GM18511 (cell line): Measurements from ENCODE around the gene PPP1R13B.

Experiments used
- ATAC-seq: cut with Tn5 transposase; IDR thresholded peaks from one replicate; pipeline ENCODE4 v1.9.1; 2021; ENCODE audit warnings: mild to moderate bottlenecking, moderate library complexity; ENCODE audit not compliant: unreplicated experiment

PPP1R13B gene

DNA sequence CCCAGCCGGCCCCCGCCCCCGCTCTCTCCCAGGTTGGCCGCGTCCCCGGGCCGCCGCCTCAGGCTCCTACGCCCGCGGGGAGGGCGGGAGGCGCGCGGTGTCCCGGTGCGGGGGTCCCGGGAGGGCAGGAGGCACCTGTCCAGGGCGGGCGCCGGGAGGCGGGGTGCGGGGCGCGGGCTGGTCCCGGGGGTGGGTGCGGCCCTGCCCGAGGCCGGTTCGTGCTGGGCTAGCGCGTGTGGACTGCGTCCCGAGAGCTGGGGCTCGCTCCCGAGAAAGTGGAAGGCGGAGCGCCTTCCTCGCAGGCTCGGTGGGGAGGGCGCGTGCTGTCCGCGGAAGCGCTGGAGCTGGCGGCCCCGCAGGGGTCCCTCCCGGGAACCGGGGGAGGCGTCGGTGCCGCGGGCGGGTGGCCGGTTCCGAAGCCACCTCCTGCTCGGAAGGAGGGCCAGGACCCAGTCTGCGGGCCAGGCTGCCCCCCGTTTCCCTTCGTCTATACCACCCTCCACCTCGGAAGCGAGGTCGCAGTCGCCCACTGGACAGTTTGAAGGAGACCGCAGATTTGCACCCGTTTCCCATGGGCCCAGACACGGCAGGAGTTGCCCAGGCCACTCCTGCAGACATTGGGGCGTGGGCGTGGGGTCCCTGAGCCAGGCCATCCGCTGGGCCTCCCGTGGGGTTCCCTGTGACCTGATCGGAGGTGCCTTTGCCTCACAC lies 131.1 kb downstream of the PPP1R13B start:
- ATAC-seq = peak; percentile 3

DNA sequence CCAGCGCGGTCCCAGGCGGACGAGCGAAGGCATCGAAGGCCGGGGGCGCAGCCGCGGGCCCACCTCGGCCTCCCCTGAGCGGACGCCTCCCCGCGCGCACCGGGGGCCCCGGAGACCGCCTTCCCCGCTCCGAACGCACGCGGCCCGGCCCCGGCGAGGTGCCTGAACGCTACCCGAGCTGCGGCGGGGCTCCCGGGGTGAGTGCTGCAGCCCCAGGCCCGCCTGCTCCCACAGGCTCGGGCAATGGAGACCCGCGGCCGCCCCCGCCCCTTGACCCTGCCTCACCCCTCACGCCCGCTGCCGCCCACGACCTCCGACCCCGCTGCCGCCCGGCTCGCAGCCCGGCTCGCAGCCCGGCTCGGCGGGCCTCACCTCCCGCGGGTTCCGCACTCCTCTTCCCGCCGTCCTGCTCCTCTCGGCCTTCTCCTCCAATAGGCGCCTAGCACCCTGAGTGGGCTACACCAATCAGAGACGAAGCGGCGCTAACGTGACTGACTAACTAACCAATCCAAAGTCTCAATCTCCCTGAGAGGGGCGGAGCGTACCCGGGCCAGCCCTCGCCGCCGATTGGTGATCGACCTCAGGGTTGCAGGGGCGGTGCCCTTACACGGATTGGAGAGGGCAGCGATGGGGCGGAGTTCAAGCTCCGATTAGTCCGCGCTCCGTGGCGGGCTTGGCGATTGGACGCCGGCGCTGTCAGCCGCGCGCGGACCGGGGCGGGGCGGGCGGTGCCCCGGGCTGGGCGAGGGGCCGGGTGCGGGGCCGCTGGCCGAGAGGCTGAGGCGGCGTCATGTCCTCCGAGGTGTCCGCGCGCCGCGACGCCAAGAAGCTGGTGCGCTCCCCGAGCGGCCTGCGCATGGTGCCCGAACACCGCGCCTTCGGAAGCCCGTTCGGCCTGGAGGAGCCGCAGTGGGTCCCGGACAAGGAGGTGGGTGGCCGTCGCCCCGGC lies 132.0 kb downstream of the PPP1R13B start, which contains the start of the genes XRCC3 and ZFYVE21:
XRCC3 (minus strand) TSS at position 400 of the 949 bp plus-strand sequence. CDS start 4,364 bp downstream, outside the sequence.
ZFYVE21 (plus strand) TSS at position 759 of the 949 bp plus-strand sequence; CDS start at position 791, 32 bp downstream.
- peak; percentile 96 for ATAC-seq

DNA sequence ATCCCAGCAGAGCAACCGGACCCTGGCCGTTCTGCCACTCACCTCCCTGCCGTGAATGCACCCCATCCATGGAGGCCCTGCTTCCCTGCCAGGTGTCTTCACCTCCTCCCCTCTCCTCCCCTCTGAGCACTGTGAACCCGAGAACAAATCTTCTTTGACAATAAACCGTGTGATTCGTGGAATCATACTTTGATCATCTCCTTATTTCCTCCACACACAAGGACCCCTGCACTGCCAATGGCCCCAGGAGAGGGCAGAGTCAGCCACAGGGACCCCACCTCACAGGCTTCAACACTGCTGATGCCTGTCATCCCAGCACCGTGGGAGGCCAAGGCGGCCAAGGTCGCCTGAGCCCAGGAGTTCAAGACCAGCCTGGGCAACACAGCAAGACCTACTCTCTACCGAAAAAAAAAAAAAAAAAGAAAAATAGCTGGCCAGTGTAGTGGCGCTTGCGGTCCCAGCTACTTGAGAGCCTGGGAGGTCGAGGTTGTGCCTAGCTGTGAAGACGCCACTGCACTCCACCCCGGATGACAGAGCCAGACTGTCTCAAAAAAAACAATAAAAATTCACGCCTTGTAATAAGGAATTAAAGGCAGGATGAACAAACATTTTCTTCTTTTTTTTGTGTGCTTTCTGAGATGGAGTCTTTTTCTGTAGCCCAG lies 133.2 kb downstream of the PPP1R13B start:
- ATAC-seq = no peak

DNA sequence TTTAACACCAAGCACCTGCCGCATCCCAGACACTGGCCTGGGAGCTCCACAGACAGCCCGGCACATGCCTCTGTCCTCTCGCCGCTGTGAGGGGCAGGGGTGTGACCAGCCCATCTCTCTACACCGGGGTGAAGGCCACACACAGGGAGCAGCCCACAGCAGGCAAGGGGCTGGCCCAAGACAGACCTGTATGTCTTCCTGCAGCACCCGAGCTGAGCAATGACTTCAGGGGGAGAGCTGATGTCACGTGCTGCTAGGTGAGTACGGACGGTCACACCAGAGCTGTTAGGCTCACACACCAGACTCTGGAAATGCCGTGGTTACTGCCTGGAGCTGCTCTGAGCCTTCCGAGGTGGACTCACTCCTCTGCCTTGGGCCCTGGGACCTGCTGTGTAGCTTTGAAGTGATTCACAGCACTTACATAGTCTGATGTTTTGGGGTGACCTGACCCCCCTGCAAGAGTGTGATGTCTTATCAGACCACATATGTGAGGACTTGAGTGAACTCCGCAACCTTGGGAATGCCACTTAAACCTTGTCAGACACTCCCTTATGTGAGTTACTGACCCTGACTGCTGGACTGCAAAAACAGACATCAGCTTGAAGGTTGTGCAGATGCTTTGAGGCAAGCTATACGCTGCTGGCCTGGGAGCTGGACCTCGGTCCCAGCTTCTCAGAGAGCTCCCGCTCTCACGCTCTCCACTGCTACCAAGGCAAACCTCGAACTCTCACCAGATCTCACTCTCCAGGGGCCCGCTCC lies 133.9 kb downstream of the PPP1R13B start:
- no peak for ATAC-seq

DNA sequence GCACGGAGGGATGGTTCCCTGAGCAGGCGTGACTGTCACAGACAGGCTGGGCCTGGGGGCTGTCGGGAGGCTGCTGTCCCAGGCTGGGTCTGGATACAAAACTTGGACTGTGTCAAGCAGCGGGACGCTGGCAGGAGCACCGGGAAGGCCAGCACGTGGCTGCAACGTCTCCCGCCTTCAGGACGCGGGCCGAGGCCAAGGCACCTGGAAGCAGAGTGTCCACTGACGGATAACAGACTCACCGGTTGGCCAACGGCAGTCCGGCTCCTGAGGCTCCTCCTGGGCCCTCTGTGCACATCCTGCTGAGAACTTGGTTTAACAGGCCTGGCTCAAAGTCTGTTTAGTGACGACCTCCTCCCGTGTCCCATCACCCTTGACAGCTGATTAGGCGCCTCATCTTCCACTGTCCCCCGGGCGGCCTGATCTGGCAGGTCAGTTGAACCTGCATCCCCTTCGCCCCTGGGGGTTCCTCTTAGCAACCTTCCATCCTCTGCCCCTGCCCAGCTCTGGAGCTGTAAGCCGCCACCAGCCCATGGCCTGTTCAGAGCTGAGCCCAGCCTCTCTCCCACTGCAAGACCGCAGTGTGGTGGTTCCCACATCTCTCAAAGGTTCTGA lies 134.6 kb downstream of the PPP1R13B start:
- no peak for ATAC-seq

DNA sequence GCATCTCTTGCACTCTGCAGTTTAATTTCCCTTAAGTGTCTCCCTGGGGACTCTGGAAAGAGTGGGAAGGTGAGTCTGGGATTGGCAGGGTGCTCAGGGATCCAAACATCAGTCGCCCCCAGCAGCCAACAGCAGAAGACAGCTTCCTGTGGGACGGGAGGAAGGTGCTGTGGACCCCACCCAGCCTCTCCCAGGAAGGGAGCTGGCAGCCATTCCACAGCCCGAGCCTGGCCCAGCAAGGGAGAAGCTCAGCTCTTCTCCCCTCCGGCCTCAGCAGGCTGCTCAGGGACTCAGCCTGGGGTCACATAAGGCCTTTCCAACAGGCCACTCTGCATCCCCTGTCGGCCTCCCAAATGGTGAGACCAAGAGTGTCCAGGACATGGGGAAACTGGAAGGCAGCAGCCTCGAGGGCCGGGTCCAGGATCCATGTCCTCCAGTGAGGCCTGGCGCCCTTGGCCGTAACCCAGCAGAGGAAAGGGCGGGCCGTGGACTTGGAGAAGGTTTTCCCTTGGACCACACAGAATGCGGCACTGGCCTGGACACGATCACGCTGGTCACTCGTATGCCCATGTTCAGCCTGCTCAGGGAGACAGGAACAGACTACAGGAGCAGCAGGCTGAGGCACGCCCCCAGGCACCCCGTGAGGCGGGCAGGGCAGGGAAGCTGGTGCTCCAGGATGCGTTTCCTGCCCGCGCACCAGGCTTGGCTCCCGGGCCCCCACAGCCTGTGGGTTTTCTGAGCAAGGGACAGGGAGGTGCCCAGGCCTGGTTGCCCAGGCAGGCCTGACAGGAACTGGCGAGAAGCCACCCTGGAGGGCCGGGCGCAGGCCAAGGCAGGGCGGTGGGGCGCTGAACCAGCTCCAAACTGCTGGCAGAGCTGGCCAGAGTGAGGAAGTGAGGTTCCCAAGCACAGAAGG lies 135.6 kb downstream of the PPP1R13B start:
- ATAC-seq = no peak

DNA sequence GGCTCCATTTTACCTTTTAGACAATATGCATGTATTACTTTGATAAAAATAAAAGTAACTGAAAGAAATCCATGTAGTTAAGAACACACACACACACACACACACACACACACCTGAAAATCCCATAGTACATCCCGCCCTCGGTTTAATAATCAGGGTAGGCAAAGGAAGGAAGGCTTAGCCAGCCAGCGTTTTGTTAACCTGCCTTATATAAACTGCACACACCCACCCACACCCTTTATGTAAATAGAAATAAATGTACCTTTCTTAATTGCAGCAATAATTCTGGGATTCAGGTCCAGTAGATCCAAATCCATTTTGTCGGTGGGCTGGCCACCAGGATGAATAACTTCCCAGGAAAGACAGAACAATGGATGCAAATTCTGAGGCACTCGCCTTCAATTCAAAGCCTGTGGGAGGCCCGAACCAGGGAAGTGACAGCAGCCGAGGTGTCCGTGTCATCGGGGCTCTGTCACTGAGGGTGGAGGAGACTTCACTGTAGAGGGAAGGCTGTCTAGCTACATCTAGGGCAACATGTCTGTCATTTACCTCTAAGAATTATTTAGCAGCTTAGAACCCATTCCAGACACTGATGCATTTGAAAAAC lies 136.5 kb downstream of the PPP1R13B start:
- ATAC-seq = no peak

DNA sequence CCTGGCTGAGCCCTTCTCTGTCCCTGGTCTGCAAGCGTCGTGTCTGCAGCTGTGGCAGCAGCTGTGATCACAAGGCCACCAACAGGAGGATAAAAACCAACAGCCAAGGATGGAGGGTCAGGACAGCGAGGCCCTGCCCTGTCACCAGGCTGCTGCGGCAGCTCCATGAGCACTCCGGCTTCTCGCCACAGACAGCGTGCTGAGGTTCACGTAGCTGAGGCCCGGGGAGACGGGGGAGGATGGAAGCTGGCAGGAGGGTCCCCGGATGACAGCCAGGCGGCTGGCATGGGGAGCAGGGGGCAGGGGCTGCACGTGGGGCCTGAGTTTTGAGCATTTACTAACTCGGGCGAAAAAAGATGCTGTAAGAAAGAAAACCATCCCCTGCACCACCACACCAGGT lies 137.6 kb downstream of the PPP1R13B start:
- ATAC-seq = no peak

DNA sequence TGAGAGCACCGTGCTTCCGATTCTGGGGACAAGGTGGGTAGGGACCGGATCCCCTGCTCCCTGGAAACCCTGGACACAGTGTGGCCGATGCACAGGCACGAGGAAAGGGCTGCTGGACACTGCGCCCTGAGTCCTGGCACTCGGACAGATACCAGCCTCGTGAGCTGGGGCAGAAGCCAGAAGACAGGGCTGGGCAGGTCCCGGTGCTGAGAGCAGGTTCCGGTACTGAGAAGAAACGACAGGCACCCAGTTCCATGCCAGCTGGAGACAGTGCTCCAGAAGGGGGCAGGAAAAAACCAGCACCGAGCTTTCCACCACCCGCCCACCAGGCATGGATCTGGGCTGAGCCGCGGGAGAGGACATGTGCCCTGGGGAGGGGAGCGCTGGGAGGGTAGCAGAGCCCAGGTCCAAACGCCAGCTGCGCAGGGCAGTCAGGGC lies 138.6 kb downstream of the PPP1R13B start:
- ATAC-seq = no peak

DNA sequence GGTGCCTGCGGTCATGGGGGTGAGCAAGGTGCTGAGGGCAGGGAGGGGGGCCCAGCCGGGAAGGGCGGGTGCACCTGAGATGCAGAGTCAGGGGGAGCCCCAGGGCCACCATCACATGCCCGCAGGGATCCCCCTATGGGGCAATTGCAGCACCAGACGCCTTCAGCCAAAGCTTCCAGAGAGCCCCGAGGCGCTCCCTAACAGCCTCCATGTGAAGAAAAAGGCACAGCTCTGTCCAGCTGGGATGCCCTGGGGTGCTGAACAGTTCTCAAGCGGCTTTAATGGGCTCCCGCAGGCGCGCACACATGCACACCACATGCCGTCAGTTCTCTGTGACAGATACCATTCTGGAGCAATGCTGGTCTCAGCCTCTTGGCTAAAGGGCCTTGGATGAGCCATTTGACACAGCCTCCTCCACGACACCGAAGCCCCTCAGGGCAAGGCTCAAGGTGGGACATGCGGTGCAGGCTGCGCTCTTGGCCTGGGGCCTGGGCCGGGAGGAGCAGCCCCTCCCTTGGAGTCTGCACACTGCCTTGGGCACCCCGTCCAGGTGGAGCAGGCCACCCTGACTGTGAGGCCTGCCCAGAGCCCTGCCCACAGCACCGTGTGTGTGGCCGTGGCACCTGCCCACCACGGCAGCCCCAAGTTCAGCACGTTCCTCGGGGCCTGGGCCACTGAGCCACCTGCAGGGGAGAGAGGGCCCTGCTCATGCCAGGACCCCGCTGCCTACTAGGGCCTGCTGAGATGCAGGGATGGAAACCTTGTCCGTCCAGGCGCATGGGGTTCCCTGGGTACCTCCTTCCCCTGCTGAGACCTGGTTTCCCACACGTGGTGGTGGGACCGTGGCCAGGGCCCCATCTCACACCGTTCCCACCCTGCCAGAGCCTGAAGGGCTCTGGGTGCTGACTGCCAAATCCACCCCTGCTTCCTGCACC lies 139.8 kb downstream of the PPP1R13B start:
- ATAC-seq = no peak

DNA sequence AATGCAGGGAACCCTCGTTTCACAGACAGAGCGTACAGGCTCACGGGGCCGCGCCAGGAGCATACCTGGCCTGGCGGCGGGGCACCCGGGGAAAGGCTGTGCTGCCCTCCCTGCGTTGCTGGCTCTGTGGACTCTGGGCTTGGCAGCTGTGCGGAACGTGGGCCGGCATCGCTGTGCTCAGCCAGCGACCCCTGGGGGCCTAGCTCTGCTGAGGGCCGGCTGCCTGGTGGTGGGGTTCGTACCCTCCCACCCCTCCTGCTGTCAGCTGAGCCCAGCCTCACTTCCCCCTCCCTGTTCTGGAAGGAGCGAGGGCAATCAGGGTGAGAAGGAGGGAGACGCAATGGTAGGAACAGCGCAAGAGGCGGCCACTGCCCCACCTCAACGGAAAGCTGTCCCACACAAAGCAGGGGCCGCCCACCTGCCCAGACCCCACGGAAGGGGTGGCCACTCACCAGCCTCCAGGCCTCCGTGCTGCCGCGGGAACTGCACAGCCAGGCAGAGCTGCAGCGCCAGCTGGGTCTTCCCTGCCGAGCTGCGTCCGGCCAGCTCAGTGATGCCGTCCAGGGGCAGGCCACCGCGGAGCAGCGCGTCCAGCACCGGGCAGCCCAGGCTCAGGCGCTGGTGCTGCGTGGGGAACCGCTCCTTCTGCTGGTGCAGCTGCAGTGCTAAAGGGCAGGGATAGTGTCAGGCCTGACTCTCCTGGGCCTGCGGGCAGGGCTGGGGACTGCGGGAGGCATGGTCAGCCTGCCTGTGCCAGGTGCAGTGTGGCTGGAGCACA lies 140.6 kb downstream of the PPP1R13B start:
- ATAC-seq = no peak

DNA sequence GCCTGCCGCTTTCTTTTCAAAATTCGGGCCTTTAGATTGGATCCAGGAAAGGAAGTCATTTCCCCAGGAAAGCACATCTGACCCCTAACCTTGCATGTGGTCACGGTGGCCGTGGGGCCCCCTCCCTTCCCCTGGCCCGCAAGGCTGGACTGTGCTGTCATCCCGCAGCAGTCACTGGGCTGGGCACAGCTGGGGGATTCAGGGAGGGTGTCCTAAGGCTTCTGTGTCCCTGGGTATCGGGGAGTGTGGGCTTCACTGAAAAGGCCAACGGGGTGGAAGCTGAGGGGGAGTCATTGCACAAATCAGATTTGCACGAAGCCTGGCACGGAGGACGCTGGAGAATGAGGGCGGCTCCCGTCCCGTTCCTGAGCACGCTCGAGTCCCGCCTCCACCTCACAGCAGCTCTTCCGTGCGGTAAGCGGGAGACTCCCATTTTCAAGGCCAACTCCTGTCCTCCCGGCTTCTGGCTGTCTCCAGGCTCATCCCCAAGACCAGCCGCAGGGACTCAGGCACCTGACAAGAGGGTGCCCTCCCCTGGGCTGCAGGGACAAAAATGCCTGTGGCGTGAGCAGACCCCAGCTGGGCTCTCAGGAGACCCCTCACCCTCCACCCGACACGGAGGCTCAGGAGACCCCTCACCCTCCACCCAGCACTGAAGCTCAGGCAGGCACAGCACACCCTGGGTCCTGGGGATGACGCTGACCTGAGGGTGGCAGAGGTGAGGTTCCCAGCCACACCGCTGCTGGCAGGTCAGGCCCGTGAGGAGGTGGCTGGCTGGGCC lies 141.7 kb downstream of the PPP1R13B start:
- no peak for ATAC-seq

DNA sequence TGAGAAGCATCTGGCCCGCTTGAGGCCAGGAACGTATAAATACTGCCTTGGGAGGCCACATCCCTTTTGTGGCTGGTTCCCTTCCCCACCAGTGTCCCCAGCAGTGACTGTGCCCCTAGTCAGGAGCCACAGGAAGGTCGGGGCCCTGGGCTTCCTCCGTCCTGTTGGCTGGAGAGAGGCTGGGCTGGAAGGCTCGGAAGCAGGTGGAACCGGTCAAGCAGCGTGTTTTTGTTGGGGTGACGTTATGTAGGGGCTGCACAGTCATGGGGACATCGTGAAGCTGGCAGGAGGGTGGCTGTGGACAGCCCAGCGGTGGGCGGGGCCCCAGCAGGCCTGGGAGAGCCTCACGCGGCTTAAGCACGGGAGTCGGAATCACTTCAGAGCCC lies 142.3 kb downstream of the PPP1R13B start:
- no peak for ATAC-seq

DNA sequence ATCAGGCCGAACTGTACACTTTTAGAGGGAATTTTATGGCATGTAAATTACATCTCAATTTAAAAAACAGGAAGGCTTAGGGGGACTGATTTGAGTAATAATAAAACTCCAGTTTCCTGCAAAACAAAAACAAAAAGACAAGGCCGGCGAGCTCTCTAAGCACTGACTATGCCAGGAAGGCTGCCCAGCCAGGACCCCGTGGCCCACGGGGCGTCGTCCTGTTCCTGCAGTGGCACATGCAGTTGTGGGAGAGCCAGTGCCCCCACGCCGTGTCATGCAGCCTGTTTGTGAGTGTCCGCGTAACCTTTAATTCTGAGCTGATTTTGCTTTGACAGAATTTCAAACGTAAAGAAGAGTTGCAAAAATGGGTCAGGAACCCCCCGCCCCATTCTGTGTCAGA lies 142.7 kb downstream of the PPP1R13B start:
- ATAC-seq = no peak

DNA sequence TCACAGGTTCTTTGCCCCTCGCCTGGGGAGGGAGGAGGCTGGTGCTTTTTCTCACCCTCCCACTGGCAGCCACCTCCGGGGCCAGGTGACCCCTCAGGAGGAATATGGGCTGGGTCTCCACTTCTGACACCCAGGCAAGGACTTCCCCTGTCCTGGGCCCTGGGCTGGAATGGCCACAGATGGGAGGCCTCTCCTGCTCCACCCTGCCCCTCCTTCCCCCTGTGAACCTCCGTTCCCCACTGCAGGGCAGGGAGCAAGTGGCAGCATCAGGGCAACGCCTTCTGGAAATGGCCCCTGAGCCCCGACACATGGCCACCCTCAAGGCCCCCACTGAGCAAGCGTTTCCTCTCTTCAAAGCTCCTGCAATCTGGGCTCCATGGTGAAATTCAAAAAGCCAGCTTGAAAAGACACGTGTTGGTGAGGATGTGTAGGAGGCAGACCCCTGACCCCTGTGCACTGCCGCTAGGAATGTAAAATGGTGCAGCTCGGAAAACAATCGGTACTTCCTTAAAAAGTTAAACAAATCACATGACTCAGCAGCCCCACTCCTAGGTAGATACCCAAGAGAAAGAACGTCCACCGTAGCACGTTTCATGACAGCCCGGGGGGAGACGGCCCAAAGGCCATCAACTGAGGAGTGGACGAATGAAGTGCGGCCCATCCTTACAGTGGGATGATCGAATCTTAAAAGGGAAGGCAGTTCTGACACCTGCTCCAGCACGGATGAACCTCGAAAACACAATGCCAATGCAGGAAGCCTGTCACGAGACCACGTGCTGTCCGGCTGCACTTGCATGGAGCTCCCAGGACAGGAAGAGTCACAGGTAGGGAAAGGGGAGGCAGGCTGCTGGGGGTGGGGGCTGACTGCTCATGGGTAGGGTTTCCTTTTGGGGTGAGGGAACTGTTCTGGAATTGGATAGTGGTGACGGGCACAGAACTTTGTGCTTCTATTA lies 143.7 kb downstream of the PPP1R13B start:
- no peak for ATAC-seq
